ENCODE measurements around the gene C1R.

C1R gene

DNA sequence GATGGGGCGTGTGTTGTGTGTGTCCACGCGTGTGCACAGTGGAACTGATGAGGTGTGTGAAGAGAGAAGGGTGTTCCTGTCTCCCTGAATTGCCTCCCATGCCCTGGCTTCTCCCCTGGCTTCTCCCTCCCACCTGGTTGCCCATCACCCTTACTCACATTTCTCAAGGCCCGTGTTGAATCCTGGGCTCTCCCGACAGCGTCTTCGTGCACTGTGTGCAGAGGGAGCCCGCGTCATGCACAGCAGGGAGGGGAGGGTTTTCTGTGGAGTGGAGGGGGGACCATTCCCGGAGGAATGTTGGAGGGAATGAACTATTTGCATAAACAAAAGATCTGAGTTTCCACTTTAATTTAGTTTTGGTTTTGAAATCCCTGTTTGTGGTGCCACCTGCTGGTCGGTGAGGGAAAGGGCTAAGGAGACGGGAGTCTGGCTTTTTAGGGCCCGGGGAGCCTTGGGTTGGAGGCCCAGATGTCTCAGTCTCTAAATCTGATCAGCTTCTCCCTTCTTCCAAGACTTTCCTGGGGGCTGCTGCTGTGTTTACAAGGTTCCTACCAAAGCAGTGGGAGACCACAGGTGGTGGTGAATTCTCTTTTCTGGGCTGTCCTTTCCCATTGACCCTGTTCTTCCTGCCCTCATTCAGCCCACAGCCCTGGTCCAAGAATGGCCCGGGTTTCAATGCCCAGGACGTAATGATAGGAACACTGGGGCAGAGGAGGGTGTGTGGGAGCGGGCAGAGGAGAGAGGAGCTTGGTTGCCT, at the start of gene C1R:
TSS of gene C1R (minus strand) at position 217 of the 757 bp plus-strand sequence. CDS start at position 160, 57 bp downstream.
- DNase-seq: peak; percentile 25 to 82 (median 61)

DNA sequence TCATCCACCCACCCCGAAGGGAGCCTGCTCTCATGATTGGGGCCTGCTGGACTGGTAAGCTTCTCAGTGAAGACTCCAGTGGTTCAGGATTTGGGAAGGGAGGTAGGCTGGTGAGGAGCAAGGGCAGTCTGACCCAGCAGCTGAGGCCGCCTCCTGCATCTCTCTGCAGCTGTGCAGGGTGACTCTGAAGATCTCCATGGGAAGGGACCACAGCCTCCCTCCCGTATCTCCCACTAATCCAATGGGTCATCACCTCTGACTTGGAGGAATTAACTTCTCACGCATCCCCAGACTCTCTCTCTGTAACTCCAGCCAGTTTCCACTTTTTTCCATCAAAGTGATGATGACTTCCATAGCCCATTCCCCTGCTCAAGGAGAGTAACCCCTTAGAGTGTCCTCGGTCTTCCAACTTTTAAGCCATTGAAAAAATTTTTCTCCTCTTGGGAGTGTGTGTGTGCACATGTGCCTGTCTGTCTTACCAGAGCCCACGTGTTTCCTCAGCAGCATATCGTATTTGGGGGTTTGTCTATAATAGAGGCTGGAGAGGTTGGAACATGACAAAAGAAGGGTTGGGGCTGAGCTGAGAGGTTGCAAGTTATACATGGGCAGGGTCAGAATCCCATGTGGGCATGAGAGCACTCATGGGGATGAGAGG, 49.2 kb upstream of the C1R start:
- no peak for DNase-seq

DNA sequence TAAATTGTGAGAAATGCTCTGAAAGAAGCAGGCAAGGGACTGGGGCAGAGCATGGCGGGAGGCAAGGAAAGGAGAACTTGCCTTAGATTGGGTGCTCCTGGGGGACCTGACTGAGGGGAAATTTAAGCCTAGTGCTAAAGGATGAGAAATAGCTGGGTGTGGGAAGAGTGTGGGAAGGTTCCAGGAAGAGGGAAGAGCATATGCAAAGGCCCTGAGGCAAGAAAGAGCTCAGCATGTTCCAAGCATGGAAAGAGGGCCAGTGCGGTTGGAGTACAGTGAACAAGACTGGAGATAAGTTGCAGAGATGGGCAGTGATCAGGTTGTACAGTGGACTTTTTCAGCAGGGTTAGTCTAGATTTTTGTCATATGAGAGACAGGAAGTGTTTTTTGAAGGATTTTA, 47.0 kb upstream of the C1R start:
- DNase-seq: no peak

DNA sequence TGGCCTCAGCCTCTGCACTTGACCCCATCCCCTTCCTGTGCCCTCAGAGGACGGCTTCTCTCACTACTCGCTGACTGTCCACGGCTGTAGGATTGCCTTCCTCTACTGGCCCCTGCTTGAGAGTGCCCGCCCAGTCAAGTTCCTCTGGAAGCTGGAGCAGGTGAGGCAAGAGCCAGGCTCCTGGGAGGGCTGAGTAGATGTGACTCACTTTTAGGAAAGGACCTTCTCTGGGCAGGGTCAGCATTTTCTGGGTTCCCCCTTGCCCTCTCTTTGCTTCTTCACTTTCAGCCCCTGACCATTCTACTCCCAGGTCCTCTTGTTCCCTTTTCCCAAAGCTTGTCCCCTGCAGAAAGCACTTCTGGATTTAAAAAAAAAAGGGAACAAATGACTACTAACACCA, 45.7 kb upstream of the C1R start:
- DNase-seq: no peak

DNA sequence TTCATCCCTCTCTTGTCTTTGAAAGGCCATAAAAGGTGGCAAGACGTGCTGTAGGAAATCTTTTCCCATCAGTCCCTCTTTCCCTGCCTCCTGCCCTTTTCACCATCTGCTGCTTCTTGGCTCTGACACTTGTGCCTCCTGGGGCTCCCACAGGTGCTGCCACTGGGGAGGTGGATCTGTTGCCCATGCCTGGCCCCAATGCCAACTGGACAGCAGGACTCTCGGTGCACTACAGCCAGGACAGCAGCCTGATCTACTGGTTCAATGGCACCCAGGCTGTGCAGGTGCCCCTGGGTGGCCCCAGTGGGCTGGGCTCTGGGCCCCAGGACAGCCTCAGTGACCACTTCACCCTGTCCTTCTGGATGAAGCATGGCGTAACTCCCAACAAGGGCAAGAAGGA, 44.4 kb upstream of the C1R start:
- no peak for DNase-seq

DNA sequence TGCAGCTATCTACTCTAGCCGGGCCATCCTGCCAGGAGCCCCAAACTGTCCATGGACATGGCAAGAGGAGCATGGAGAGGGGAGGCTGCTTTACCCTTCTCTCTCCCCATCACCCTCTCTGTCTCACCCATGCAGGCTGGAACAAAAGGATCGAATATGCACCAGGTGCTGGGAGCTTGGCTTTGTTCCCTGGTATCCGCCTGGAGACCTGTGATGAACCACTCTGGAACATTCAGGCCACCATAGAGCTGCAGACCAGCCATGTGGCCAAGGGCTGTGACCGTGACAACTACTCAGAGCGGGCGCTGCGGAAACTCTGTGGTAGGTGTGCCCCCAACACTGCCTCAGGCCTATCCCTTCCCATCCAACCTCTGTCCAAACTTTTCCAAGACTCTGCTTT, 43.8 kb upstream of the C1R start:
- DNase-seq: no peak

DNA sequence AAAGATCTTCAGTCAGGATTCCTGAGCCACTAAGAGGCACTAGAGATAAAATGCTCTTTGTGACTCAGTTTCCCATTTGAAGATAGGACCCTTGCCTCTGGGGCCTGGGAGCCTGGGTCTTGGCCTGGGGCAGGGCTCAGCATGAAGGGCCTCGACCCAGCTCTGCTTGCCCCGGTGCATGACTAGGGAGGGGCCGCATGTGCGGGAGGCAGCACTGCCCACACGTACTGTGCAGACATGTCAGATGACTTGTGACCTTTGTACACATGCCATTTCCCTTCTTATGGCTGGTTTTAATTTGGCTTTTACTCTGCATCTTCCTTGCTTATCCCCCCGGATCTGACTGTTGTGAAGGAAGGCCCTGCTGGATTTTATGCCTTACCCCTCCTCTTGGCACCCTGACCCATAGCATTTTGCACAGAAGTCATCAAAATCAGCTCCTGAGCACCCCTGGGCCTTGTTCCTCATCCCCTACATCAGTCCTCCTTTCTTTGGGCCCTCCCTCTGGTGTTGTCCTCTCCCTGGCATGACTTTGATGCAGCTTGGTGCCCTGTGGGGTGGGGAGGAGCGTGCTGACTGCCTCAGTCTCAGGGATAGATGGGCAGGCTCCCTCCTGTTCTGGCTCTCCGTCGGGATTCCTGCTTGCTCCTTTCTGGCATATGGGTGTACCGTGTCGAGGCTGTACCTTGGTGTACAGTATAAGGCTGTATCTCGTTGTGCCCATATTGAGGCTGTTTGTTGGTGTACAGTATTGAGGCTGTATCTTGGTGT, 42.3 kb upstream of the C1R start:
- no peak for DNase-seq

DNA sequence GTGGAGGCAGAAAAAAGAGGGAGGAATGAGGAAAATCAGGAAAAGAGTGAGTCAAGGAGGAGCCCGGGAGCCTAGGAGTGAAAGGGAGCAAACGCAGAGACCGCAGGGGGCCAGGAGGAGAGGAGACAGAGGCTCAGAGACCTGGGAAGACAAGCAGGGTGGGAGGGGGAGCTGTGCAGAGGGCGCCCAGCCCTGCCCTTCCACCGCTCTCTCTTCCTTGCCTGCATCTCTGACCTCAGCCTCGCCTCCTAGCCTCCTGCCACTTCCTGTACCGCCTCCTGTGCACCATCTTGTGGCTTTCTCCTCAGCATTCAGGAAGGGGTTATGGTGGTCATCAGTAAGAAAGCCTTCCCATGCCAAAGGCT, 39.2 kb upstream of the C1R start:
- no peak for DNase-seq

DNA sequence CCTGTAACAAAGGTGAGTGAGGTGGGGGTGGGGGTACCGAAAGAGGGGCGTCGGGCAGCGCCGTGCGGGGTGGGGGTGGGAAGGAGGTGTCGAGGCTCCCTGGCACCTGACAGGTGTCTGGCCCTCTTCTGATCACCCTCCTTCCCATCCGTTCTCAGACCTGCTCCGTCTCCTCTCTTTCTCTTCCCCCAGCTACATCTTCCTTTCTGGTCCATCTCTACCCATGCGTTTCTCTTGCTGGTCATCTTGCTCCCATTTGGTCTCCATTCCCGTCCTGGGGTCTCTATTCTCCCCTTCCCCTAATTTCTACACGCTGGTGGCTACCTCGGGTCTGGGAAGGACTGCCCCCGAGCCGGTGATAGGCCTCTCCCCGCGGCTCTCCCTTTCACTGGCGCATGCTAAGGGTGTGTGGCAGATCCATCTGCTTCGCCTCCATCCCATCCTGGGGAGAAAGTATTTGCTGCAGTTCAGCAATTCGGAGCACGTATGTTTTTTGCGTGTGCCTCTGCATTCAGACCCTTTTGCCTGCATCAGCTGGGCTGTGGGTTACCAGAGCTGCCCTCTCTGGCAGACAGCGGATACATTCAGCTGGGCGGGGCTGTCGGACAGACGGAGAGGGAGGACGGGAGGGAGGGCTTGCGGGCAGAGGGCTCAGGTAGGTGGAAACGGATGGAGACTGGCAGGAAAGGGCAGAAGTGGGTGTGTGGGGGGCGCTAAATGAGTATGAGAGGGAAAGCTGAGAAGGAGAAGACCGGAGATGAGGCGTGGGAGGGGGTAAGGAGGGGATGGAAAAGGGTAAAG, 38.7 kb upstream of the C1R start:
- peak; percentile 26 to 77 (median 75) for DNase-seq

DNA sequence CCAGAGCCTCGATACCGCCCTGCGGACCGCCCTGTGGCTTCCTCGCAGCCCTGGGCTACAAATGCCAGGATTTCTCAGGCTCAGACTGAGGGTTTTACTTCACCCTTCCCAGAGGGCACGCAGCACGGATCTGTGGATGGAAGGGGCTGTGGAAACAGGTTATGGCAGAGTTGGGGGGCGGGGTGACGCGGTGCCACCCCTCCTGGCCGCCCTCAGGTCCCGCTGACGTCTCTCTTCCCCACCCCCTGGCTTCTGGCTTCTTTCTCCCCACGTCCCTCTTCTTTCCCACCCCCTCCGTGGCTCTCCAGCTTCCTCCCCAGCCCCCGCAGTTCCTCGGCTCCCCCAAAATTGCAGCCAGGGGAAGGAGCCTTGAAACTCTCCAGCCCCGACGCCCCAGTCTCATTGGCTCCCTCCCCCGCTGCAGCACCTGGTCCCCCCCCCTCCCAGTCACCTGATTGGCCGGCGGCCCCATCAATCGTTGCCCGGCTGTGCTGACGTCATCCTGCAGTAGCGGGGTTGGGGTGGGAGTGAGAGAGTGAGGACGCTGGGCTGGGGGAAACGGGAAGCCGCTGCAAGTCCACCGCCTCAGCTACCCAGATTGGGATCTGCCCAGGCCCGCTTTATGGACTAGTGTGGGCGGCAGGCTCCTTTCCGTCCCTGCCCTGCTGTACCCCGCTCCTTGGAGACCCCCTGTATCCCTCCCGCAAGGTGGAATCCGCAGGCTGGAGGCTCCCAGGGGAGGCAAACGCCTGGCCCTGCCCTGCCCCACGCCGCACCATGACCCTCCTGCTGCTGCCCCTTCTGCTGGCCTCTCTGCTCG, 37.8 kb upstream of the C1R start, which contains the start of gene CLSTN3:
TSS of gene CLSTN3 (plus strand) at position 500 of the 820 bp plus-strand sequence. CDS start at position 778, 278 bp downstream.
- peak; percentile 78 to 91 (median 88) for DNase-seq

DNA sequence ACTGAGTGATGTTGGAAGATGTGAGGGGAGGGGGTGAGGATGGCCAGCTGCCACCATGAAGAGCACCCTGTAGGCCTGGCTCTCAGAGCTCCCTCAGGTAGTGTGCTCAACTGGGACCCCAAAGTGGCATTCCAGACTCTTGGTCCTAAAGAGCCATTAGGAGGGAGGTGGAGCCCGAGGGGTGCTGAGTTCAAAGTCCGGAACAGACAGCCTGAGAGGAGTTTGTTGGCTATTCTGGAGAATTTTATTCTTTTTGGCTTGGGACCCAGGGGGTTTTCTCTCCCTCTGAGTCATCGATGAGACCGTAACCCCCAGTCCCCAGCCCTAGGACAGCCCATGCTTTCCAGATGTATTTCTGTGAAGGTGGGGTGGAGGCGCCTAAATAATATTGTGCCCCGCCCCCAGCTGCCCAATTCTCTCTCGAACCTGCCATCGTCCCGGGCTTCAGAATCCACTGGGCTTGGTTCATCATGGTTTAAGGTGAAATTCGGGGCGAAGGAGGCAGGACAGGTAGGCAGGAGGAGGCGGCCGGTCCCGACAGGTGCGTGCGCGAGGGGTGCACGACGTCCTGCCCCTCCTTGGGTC, 37.1 kb upstream of the C1R start:
- no peak for DNase-seq

DNA sequence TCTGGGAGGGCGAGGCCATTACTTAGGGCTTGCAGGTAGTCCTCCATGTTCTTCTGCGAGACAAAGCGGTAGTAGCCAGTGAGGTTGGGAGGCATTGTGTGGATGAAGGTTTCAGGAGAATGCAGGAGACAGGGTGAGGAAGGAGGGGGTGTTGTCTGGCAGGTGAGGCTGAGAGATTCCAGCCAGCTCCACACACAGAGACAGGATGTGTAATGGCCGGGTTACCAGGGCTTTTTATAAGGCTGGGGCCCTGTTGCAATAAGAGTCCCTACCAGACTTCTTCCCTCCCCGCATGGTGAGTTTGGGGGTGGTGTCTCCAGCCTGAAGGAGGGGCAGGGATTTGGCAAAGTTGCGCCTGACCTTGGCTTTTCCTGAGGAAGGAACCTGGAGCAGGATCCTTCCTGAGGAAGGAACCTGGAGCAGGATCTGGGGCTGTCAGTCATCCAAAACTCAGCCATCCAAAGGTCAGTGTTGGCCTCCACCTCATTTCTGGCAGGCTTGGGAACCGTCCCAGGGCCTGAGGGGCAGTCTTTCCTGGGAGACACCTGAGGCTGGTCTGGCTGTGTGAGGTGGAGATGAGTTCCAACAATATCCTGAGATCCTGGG, 36.5 kb upstream of the C1R start, which contains the start of gene RBP5:
TSS of gene RBP5 (minus strand) at position 209 of the 606 bp plus-strand sequence. CDS start at position 95, 114 bp downstream.
- no peak for DNase-seq

DNA sequence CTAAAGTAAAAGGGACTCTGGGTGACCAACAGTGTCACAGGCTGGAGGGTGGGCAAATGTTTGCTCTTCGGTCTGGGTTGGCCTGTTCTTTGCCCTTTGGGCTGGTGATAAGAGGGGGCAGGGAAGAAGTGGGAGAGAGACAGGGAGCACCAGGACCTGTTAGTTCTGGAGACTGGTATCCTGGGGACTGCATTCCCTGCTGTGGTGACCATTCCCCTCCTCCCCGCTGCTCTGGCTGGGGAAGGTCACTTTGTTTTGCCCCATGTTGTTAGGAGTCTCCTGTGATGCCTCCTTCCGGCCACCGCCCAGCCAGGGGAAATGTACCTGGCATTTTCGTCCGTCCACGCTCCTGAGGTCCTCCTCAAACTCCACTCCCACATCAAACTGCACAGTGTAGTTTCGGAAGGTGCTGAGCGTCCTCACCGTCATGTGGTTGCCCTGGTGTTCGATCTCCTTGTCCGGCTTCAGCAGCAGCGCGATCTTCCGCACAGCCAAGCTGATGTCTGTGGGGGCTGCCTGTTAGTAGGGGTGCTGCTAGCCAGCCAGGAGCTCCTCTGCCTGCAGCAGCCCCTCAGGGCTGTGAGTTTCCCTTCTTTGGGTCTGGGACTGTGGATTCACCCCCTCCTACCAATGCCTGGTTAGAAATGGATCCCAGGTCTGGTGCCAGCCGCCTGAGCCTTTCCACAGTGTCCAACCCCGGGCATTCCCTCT, 35.8 kb upstream of the C1R start:
- DNase-seq: no peak

DNA sequence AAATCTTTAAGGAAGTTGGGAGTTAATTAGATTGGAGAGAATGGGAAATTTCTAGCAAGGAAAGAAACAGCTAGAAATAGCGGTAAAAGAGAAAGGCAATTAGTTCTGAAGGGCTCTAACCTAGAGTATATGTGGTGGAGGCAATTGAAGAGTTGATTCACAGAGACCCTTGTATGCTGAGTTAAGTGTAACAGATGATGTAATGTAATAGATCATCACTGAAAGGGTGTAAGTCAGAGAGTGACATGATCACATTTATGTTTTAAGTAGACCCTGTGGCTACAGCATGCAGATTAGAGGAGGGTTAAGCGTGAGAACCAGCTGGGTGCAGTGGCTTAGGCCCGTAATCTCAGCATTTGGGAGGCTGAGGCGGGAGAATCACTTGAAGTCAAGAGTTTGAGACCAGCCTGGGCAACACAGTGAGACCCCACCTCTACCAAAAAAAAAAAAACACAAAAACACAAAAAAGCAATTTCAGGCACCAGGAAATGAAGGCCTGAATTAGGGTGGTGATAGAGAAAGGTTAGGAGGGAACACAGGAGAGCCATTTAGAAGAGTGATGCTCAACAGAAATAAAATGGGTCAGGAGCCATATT, 33.5 kb upstream of the C1R start:
- no peak for DNase-seq

DNA sequence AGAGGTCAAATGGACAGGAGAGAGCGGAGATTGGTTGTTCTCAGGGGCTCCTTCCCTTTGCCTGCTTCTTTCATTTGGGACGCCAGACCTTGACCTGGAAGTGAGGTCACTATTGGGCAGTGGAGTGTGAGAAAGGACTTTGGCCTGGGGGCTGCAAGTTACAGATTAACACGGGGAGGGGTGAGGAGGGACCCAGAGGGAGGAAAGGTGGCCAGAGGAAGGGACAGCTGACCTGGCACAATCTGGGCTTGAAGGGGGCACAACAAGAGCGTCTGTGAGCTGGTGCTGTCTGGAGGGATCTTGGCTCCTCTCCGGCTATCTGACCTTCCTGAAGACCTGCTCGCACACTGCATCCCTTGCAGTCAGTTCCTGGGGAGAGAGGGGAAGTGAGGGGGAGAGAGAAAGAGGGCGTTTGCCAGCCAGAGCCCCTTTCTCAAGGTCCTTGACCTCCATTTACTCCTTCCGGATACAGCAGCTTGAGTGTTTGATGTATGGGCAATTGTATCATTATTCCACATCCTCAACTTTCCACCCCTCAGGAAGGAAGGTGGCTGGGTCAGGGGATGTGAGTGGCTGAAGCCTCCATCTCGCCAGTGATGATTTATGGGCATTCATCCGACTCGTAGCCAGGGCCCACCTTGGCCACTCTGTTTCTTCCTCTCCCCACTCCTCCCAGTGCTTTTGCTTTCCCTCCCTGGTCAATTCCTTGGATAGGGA, 31.7 kb upstream of the C1R start:
- DNase-seq: no peak

DNA sequence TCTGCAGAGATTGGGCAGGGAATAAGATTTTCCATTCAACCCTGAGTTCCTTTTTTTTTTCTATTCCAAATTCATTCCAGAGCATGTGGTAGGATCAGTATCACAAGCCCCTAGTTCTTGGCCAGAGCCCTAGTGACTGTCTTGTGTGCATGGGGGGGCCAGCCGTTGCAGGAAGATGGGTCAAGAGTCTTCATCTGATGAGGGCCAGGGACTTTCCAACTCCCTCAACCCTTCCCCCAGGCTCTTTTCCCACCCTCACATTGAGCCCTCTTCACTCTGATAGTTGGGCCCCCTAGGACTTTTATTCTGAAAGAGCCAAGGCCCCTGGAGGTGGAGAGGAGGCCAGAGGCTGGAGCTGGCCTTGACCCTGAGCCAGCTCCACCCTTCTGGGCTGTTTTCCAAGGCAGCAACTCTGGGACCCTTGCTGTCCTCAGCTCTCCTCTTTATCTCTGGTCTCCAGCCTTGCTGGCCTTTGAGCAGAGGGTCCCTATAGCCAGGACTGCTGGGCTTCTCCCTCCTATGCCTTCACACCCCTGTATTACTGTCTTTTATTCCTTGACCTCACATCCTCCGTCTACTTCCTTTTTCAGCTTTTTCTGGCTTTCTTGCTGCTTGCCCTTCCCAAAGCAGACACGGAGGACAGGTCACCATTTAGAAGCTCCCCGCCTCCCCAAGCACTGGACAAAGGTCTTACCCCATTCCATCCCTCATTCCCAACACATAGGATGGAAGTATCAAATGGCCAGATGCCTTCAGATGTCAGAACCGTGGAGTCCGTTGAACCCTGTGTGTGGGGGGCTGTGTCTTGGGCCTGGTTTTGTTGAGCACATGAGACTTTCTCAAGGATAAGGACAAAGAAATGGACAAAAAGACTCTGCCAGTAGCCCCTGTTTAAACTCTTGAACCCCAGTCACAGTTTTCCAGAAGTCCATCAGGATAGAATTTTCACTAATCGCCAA, 30.8 kb upstream of the C1R start:
- DNase-seq: no peak

DNA sequence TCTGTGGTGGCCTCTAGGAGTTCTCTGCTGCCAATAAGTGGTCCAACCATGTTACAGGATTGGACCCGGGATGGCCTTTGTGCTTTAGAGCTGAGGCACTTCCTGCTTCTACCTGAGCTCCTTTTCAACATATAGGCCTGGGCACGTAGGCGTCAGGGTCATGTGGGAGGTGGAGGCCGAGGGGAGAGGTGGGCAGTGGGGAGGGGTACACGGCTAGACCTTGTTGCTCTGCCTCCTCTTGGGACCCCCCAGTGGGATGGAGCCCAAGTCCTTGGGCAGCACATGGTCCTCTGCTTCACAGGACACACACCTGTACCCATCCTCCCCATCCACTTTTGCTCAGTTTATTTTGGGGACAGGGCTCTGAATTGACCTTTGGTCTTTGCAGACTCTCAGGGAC, 29.1 kb upstream of the C1R start:
- DNase-seq: no peak

DNA sequence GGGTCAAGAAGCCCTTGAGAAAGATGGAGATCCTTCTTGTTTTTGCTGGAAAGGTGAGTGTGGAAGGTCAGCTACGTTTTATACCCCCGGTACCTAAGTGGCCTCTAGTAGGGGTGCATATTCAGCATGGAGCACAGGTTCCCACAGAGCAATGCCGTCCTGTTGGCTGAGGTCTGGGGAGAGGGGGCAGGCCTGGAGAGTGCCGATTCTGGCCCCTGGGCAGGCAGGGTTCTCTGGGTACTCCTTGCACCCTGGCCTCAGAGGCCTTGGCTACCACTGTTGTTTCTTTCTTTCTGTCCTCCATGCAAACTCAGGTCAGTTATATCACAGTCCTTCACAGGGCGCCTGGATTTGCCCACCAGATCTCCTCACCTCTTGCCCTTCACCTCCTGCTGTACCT, 27.9 kb upstream of the C1R start:
- DNase-seq: no peak
